ENCODE measurements around the gene WDPCP.
"Not testable (repeated sequence)": the region's sequence is repeated elsewhere in the genome, so short reads cannot be mapped to it uniquely, and the experiment has no call there.

WDPCP gene

DNA sequence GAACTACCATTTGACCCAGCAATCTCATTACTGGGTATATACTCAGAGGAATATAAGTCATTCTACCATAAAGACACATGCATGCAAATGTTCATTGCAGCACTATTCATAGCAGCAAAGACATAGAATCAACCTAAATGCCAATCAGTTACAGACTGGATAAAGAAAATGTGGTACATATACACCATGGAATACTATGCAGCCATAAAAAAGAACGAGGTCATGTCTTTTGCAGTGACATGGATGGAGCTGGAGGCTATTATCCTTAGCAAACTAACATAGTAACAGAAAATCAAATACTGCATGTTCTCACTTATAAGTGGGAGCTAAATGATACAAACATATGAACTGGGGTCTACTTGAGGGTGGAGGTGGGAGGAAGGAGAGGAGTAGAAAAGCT is 230.6 kb downstream of the WDPCP start:
- DNase-seq (ENCODE audit: low read depth): not testable (repeated sequence)

DNA sequence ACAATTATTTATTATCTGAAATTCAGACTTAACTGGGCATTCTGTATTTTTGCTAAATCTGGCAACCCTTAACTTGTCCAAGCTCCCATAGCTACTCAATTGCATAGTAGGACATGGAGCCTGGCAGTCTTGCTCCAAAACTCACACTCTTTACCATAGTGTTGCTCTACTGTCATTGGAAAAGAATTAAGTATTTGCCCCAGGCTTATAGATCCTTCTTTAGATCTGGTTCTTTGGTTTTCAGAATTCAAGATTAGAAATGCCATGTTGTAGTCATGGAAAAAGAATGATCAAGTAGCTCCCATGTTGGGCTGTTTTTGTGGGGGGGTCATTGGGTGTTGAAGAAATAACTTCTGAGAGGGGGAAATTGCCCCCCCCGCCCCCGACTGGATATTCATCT is 240.9 kb downstream of the WDPCP start:
- DNase-seq (ENCODE audit: low read depth): no peak

DNA sequence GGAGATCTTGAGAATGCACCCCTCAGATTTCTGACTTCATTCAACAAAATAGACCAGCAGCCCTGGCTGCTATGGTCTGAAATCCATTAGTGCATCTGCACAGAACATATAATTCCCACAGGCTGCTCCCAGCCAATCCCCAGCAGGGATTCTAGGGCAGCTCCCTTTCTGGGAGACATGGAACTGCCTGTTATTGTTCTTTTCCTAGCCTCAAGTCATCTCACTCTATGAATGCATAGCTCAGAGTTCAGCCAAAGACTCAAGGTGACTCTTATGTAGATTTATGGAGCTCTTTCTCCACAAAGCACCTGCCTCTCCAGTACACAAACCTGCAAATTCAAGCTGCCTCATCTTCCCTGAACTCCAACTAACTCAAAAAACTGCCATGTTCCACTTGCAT is 241.9 kb downstream of the WDPCP start:
- DNase-seq (ENCODE audit: low read depth): no peak

DNA sequence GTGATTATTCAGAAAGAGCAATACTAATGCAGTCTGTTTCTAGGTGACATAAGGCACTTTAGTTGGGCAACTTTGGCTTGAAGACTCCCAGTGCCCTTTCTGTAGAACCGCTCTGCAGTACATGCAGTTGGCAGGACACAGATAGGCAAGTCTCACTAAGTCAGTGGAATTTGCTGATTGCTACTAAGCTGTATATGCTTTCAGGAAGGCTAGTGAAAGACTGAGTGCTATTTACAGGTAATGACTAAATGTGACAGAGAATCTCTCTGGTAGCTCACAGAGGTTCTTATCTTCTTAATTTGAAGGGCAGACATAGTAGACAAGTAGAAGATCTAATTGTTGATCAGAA is 243.0 kb downstream of the WDPCP start:
- DNase-seq (ENCODE audit: low read depth): no peak

DNA sequence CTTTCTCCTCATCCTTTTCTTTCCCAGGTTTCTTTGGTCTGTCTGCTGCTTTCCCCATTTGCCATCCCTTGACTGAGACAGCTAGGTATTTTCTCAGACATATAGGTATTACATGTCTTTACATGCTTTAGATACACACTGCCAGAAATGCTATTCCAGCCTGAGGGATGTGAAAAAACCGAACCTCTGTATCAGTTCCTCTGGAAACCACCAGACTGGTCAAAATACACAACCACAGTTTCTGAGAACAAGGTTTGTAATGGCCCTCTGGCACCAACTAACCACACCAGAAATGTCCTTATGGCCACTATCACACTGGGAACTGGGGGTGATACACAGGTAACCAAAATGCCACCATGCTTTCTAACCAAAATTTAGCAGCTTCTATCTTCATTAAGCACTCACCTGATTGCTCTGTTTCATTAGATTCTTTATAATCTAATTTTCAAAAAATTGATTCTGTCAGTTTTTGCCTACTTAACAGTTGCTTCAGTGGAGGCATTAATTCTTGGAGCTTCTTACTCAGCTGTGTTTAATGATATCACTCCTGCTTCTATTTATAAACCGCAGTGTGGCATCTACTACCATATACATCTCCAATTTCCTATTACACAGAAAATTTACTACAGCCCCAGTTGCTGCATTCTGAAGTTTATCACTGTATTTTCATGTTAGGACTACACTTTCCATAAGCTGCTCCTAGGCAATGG is 243.5 kb downstream of the WDPCP start:
- DNase-seq (ENCODE audit: low read depth): no peak

DNA sequence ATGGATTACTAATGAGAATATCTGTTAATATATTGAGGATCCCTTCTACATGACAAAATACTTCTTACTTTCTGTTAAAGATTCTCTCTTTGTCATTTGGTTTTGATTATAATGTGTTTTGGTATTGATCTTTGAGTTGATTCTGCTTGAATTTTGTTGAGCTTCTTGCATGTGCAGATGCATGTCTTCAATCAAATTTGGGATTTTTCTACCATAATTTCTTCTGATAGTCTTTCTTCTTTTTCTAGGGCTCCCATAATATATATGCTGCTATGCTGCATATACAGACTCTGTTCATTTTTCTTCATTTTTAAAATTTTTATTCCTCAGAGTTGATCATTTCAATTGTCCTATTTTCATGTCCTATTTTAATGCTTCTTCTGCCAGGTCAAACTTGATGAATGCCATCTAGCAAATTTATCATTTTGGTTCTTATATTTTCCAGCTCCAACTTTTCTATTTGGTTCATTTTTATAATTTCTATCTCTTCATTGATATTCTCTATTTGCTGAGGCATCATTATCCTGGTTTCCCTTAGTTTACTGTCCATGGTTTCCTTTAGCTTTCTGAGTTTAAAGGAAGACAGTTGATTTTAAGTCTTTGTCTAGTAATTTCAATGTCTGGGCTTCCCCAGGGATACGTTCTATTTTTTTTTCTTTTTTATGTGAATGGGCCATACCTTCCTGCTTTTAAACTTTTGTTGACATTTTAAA is 244.7 kb downstream of the WDPCP start:
- DNase-seq (ENCODE audit: low read depth): no peak

DNA sequence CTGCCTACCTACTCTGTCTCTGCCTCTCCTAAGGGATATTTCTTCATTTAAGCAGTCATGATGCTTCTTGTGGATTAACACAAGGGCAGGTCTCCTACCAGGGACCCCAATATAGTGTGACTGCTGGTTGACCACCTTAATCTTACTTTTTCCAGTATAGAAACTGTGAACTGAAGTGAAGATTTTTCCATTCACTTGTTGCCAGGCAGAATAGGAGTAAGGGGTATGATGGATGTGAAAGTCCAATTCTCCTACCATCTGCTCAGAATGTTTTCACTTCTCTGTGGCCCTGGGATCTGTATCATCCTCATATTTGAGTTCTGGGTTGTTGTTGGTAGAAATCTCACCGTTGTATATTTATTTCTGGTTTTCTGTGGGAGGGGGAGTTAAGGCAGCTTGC is 247.8 kb downstream of the WDPCP start:
- DNase-seq (ENCODE audit: low read depth): no peak

DNA sequence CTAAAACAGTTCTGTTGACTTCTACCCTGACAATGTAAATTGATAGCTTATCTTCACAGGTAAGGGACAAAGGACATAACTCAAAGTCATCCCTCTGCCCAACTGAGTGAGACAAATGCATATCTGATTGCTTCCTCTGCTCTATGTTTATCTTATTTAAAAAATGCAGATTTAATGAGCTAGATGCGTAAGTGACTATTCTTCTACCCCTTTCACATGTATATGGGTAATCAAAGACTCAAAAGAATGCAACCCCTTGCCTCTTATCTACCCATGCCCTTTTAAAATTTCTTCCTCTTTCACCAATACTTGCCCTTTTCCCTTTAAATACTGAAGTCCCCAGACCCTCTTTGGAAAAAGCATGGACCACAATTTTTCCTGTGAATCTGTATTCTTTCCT is 253.4 kb downstream of the WDPCP start:
- no peak for DNase-seq (ENCODE audit: low read depth)

DNA sequence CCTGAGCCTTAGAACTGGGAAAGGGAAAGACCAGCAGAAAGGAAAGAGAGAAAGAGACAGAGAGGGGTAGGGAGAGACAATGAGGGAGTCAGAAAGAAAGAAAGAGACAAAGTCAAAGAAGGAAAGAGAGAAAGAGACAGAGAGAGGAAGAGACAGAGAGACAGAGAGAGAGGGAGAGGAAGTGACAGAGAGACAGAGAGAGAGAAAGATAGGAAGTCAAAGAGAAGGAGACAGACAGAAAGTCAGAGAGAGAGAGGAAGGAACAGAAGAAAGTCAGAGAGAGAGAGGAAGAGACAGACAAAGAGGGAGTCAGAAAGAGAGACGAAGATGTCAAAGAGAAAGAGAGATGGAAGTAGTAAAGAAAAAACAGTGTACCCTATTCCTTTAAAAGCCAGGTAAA is 261.8 kb downstream of the WDPCP start:
- no peak for DNase-seq (ENCODE audit: low read depth)

DNA sequence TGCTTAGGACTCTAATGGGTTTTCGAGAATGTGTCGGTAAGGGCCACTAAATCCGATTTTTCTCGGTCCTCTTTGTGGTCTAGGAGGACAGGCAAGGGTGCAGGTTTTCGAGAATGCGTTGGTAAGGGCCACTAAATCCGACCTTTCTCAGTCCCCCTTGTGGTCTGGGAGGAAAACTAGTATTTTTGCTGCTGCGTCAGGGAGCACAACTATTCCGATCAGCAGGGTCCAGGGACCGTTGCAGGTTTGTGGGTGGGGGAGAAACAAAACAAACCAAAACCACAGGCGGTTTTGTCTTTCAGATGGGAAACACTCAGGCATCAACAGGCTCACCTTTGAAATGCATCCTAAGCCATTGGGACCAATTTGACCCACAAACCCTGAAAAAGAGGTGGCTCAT is 264.6 kb downstream of the WDPCP start:
- DNase-seq (ENCODE audit: low read depth): not testable (repeated sequence)

DNA sequence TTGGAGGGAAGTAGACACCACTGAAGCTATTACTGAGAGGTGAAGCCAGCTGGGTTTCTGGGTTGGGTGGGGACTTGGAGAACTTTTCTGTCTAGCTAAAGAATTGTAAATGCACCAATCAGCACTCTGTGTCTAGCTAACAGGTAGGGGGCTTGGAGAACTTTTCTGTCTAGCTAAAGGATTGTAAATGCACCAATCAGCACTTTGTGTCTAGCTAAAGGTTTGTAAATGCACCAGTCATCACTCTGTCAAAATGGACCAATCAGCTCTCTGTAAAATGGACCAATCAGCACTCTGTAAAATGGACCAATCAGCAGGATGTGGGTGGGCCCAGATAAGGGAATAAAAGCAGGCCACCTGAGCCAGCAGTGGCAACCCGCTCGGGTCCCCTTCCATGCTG is 266.3 kb downstream of the WDPCP start:
- not testable (repeated sequence) for DNase-seq (ENCODE audit: low read depth)

DNA sequence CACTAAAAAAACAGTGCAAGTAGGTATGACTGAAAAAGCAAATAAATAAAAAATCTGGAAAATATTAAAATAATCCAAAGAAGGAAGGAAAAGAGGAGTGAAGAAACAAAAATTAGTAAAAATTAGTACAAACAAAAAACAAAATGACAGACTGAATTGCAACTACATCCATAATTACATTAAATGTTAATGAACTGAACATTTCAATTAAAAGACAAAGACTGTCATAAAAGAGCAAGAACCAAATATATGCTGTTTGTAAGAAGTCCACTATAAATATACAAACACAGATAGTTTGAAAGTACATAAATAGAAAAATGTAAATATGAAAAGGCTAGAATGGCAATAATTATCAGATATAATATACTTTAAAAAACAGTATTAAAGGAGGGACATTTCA is 267.6 kb downstream of the WDPCP start:
- no peak for DNase-seq (ENCODE audit: low read depth)

DNA sequence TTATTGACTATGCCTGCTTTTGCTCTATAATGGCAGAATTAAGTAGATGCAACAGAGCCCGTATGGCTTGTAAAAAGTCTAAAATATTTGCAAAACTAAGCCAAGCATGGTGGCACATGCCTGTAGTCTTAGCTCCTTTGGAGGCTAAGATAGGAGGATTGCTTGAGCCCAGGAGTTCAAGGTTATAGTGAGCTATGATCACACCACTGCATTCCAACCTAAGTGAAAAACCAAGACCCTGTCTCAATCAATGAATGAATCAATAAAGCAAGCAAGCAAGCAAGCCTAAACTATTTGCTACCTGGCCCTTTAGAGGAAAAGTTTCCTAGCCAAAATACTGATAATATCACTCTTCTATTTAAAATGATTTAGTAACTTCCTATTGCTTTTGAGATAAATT is 277.7 kb downstream of the WDPCP start:
- no peak for DNase-seq (ENCODE audit: low read depth)

DNA sequence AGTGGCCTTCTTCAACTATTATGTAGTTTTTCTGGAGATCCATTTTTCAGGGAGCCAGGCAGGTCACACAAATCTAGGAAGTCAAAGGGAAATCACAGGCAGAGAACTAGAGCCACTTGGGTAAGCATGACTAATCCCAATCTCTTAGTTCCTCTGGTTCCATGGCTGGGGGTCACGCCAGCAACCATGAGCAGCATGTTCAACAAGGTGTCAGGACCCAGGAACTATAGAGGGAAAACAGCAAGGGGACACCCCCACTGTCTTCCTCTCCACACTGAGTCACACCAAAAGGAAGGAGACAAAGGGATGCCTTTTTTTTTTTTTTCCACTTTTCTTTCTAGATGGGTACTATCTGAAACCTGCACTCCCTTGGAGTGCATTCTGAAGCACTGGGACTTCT is 286.8 kb downstream of the WDPCP start:
- DNase-seq (ENCODE audit: low read depth): no peak

DNA sequence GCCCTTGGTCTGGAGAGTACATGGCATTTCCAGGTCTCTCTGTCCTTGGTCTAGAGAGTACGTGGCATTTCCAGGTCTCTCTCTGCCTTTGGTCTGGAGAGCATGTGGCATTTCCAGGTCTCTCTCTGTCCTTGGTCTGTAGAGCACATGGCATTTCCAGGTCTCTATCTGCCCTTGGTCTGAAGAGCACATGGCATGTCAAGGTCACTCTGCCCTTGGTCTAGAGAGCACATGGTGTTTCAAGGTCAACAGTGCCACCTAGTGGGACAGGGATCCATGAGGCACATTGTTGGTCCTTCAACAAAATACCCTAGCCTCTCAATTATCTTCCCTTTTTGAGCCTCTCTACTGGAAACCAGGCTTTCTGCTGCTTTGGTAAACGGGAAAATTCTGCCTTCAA is 287.4 kb downstream of the WDPCP start:
- no peak for DNase-seq (ENCODE audit: low read depth)

DNA sequence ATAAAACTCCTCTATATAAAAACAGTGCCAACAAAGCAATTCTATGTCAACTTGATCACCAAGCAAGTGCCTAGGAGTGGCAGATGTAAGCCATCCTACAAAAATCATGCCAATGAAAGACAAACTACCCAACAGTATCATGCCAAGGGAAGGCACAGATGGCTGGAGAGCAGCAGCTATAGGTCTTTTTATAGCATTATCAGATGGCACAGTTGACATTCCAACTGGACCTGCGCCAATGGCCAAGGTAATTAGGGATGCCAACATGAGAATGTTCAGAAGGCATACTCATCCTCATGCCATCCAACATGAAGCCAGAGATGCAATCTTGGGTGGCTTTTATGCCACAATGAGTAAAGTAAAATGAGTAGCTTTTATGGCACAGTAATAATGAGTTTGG is 300.3 kb downstream of the WDPCP start:
- no peak for DNase-seq (ENCODE audit: low read depth)

DNA sequence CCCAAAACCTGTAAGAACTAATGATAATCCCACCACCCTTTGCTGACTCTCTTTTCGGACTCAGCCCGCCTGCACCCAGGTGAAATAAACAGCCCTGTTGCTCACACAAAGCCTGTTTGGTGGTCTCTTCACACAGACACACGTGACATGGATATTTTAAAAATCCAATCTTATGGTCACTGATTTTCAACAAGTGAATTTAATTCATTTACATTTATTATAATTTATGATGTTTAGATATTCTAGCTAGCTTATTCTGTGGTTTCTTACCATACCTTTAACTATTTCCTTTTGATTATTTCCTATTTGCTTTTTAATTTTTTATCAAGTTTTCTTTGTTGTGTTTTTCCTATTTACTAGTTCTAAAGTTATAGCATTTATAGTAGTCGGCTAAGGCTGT is 301.8 kb downstream of the WDPCP start:
- not testable (repeated sequence) for DNase-seq (ENCODE audit: low read depth)

DNA sequence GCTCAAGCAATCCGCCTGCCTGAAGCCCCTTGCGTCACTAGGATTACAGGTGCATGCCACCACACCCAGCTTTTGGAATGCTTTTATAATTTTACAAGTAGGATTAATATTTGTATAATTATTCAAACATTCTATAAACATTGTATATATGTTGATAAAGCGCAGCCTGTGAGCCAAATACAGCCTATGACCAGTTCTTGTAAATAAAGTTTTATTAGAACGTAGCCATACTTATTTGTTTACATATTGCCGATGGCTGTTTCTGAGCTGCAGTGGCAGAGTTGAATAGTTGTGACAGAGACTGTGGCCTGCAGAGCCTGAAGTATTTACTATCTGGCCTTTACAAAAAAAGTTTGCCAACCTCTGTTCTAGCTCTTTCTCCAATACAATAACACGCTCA is 305.0 kb downstream of the WDPCP start:
- no peak for DNase-seq (ENCODE audit: low read depth)

DNA sequence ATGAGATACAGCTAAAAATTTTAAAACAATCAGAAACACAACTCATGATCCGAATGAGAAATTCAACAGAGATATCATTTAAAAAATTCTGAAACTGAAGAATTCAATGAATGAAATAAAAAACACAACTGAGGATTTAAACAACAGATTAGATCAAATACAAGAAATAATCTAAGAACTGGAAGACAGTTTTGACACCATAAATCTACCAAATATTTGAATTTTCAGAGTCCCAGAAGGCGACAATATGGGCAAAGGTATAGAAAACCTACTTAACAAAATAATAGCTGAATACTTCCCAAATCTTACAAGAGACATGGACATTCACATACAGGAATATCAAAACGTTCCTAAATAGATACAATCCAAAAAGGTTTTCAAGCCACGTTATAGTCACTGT is 315.7 kb downstream of the WDPCP start:
- DNase-seq (ENCODE audit: low read depth): no peak

DNA sequence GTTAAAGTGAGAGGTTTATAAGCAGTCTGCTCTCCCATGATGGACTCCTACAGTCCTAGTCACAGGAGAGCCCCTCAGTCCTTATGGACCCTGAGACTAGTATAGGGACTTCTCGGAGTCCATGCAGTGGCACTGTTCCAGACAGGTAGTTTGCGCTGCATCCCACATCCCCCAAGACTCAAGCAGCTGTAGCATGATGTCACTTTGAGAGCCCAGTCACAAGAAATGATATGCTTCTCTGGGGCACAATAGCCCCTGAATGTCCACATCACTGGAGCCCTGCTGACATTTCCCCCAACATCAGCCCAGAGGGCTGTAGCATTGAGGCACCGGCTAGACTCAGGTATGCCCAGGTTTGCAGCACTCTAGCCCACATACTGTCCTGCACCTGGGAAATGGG is 317.6 kb downstream of the WDPCP start:
- DNase-seq (ENCODE audit: low read depth): no peak

DNA sequence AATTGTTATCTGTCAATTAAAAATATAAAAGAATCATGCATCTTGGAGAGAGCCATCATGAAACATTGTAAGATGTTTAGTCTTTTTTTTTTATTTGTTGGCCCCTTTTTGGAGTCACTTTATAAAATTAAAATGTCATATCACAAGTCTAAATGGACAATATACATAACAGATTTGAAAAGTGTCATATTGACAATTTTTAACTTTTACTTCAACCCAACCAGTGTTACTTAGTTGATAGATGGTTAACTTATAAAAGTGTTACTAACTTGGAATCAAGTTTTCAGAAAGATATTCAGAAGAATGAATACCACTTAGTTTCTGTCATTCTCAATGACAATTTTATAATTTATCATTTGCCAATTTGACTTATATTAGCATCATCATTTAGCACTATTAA is 319.3 kb downstream of the WDPCP start:
- no peak for DNase-seq (ENCODE audit: low read depth)

DNA sequence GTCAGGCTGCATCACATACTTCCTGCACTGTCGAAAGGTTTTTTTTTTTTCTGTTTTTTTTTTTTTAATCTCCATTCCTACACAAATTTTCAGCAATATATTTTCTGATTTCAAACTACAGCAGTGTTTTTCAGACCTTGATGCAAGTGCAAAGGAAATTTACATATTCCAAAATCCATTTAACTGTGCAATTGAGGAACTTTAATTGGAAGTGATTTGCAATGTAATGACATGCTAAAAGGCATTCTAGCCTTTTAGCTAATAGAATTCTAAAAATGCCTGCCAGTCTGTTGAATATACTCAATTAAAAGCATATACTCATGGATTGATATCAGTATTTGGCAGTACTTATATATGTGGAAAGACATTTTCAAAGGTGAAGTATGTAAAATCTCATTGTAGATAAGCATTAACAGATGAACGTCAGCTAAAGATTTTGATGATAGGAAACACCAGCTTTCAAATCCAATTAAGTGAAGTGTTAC is 327.1 kb downstream of the WDPCP start:
- no peak for DNase-seq (ENCODE audit: low read depth)

DNA sequence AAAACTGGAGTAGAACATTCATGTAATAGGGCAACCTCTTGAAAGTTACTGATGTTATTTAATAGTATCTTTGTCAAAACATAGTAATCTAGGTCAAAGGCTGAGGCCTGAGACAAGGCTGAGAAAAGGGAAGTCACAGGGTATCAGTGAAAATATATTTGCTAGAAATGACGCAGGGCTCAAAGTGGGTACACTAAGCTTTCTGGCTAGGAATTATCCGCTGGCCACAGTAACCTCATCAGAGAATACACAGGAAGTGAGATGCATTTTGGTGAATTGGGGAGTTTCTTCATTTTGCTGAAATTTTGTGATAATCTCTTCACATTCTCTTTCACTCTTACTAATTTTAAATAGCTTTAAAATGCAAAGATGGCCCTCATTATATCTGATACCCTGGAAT is 330.8 kb downstream of the WDPCP start:
- DNase-seq (ENCODE audit: low read depth): no peak

DNA sequence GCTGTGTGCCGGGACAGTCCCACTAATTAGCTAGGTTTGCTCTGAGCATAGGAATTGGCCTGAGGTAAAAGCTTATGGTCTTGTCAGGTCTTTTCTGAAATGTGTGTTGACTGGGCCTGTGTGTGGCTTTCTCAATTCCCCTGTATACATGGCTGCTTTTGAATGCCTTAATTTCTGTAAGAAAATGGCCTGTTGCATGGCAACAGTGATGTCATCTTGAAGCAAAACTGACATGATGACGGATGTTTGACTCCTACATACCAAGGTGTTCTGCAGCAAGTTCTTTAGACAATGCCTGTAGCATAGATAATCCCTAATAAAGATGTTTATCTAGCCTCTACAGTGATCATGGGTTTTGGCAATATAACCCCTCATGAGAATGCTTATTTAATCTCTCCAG is 339.1 kb downstream of the WDPCP start:
- DNase-seq (ENCODE audit: low read depth): no peak
